Measurements from ENCODE around the gene MUCL1. TPM values are rescaled to one million over a fixed set of nuclear protein-coding genes. Genes with fewer than 3 reads are reported as not detected.

The MUCL1 gene
- total RNA-seq, 3 donors from 2014 or later: not detected

DNA sequence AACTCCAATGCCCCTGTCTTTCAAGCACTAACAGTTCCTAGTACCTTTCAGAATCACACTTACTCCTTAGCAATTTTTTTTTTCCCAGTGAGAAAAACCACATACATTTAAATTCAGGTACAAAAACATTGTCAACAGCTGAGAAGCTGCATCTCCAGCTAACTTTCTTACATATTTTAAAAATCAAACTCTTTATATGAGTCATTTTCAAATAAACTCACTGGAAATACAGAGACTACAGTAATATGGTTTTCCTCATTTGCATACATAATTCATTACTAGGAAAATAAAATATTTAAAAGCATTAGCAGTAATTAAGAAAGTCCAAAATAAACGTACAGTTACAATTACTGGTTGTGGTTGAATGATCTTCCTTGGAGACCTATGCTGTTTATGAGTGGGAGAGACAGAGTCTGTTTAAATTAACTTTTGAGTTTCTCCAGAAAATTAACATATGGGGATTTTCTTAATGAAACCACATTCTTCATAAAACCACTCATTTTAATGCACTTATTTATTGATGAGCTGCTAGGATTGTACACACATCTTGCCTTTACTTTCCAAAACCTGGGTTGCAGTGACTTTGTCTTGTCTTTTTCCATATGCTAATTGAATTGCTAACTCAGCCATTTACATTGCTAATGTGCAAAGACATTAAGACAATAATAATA lies 9.8 kb downstream of the MUCL1 start:
- no peak for ATAC-seq
- Histone ChIP-seq H3K4me1 (ENCODE audit: low read depth) (no peaks in the 10 kb centered on the region), H3K36me3 (ENCODE audit: low read depth) (no peaks in the 10 kb centered on the region), H3K4me3 (no peak overlapping the region), H3K9me3 (no peaks in the 10 kb centered on the region)
- TF ChIP-seq, protein P1, sequence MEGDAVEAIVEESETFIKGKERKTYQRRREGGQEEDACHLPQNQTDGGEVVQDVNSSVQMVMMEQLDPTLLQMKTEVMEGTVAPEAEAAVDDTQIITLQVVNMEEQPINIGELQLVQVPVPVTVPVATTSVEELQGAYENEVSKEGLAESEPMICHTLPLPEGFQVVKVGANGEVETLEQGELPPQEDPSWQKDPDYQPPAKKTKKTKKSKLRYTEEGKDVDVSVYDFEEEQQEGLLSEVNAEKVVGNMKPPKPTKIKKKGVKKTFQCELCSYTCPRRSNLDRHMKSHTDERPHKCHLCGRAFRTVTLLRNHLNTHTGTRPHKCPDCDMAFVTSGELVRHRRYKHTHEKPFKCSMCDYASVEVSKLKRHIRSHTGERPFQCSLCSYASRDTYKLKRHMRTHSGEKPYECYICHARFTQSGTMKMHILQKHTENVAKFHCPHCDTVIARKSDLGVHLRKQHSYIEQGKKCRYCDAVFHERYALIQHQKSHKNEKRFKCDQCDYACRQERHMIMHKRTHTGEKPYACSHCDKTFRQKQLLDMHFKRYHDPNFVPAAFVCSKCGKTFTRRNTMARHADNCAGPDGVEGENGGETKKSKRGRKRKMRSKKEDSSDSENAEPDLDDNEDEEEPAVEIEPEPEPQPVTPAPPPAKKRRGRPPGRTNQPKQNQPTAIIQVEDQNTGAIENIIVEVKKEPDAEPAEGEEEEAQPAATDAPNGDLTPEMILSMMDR (IDR thresholded peaks at IDR 0.05): no peak
- intact Hi-C loops (cut with DNase I, micrococcal nuclease): no loop called here
- no peak for DNase-seq

DNA sequence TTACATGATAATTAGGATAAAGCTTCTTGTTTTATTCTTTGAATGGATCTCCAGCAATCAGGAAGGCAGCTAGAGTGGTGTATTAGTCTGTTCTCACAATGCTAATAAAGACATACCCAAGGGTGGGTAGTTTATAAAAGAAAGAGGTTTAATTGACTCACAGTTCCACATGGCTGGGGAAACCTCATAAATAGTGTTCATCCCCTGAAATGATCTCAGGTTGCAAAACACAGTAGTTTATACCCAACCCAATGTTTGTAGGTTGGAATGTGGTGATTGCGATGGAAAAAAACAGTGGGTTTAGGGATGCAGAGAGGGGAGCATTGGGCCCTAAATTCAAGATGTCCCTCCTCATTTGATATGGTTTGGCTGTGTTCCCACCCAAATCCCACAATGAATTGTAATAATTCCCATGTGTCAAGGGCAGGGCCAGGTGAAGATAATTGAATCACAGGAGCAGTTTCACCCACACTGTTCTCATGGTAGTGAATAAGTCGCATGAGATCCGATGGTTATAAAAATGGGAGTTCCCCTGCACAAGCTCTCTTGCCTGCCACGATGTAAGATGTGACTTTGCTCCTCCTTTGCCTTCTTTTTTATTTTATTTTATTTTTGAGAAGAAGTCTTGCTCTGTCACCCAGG lies 11.5 kb downstream of the MUCL1 start:
- intact Hi-C loops (cut with DNase I, micrococcal nuclease): no loop called here
- Histone ChIP-seq H3K9me3 (no peaks in the 10 kb centered on the region), H3K4me3 (no peak overlapping the region), H3K36me3 (ENCODE audit: low read depth) (no peaks in the 10 kb centered on the region), H3K4me1 (ENCODE audit: low read depth) (no peaks in the 10 kb centered on the region)
- ATAC-seq: no peak
- TF ChIP-seq, protein P1 (IDR thresholded peaks at IDR 0.05): no peak
- DNase-seq: no peak

DNA sequence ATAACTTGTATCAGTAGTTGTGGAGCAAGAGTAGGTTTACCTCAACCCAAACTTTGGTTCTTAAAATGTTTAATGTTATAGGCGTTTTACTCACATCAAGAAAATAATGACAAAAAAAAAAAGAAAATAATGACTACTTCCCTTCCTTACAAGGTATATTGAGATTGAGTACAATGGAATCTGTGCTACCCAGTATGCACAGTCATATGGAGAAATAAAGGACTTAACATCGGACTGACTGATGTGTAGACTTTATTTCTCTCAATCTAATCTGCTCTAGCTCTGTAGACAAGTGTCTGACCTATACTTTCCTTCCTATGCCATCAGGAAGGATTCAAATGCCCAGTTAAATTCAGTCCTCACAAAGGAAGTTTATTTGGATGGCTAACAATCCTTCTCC lies 14.4 kb downstream of the MUCL1 start:
- Histone ChIP-seq H3K36me3 (ENCODE audit: low read depth) (no peaks in the 10 kb centered on the region), H3K4me1 (ENCODE audit: low read depth) (no peaks in the 10 kb centered on the region), H3K9me3 (no peaks in the 10 kb centered on the region), H3K4me3 (no peak overlapping the region)
- TF ChIP-seq, protein P1 (IDR thresholded peaks at IDR 0.05): no peak
- DNase-seq: no peak
- intact Hi-C loops (cut with DNase I, micrococcal nuclease): no loop called here
- no peak for ATAC-seq

DNA sequence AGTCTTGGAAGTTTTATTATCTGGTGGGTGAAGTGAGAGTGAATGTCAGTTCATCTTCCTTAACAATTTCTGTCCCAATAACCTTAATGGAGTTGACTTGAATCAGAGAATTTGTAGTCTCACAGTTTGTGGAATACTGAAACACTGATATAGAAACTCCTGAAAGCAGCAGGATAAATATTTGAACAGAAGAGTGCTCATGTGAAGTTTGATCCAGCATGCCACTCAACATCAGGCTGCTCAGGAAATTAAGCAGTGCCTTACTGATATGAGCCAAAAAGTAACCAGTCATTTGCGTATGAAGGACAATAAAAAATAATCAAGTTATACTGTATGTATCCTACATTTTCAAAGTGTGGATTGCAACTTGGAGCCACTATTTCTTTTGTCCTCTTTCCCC lies 15.7 kb downstream of the MUCL1 start:
- Histone ChIP-seq H3K36me3 (ENCODE audit: low read depth) (no peaks in the 10 kb centered on the region), H3K4me1 (ENCODE audit: low read depth) (no peaks in the 10 kb centered on the region), H3K4me3 (no peak overlapping the region), H3K9me3 (no peaks in the 10 kb centered on the region)
- DNase-seq (no peak), ATAC-seq (no peak)
- TF ChIP-seq, protein P1 (IDR thresholded peaks at IDR 0.05): no peak
- intact Hi-C loops (cut with DNase I, micrococcal nuclease): no loop called here

DNA sequence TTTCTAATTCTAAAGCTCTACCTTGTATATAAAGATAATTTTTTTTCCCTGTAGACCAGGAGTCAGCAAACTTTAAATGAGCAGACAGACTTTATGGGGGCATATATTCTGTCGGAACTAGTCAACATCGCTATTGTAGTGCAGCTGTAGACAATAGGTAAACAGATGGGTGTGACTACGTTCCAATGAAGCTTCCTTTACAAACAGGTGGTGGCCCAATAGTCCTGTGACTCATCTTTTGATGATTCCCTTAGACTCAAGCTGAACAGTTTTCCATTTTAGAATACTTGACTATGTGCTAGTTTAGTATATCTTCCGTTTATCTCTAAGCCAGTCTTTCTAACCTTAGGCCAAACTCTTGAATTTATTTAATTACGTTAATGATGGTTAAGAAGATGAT lies 16.3 kb downstream of the MUCL1 start:
- ATAC-seq (peak; percentile 76), DNase-seq (peak in 1 of 3 donors; percentile 18)
- no peaks in the 10 kb centered on the region for H3K36me3 ChIP-seq (ENCODE audit: low read depth)
- H3K4me1 ChIP-seq (ENCODE audit: low read depth): no peaks in the 10 kb centered on the region
- intact Hi-C loops (cut with DNase I, micrococcal nuclease): no loop called here
- TF ChIP-seq, protein P1 (IDR thresholded peaks at IDR 0.05): no peak
- H3K9me3 ChIP-seq: no peaks in the 10 kb centered on the region
- no peak overlapping the region for H3K4me3 ChIP-seq

Data from mucosa of descending colon (tissue), 3 donors.